HG02610 (cell line): ENCODE results near the gene SH3RF3.

ENCODE experiments used
- ATAC-seq: cut with Tn5 transposase; IDR thresholded peaks from one replicate; pipeline ENCODE4 v1.9.1; 2021; ENCODE audit warnings: mild to moderate bottlenecking, moderate library complexity; ENCODE audit not compliant: unreplicated experiment

SH3RF3 gene

GRCh38 chr2:109348190-109348589 is 219.2 kb downstream of the SH3RF3 start:
- ATAC-seq, result no peak

GRCh38 chr2:109348671-109349502 is 219.9 kb downstream of the SH3RF3 start:
- no peak for ATAC-seq

- ATAC-seq, result no peak
Measured at GRCh38 chr2:109349503-109350465, 220.8 kb downstream of the SH3RF3 start.

- no peak for ATAC-seq
Measured at GRCh38 chr2:109350526-109350925, 221.5 kb downstream of the SH3RF3 start.

- ATAC-seq, result no peak
Measured at GRCh38 chr2:109351164-109351756, 222.3 kb downstream of the SH3RF3 start.

GRCh38 chr2:109352056-109352897 is 223.3 kb downstream of the SH3RF3 start:
- no peak for ATAC-seq

- ATAC-seq, result no peak
Measured at GRCh38 chr2:109352898-109353689, 224.1 kb downstream of the SH3RF3 start.

GRCh38 chr2:109353806-109354745 is 225.1 kb downstream of the SH3RF3 start:
- no peak for ATAC-seq

- ATAC-seq, result no peak
Measured at GRCh38 chr2:109355192-109355843, 226.3 kb downstream of the SH3RF3 start.

GRCh38 chr2:109356324-109357035 is 227.5 kb downstream of the SH3RF3 start:
- no peak for ATAC-seq

- no peak for ATAC-seq
Measured at GRCh38 chr2:109364217-109364616, 235.2 kb downstream of the SH3RF3 start.

GRCh38 chr2:109365131-109365530 is 236.1 kb downstream of the SH3RF3 start:
- ATAC-seq, result no peak

GRCh38 chr2:109367683-109368082 is 238.7 kb downstream of the SH3RF3 start:
- ATAC-seq, result no peak

GRCh38 chr2:109368798-109369197 is 239.8 kb downstream of the SH3RF3 start:
- ATAC-seq, result no peak

- ATAC-seq, result no peak
Measured at GRCh38 chr2:109369671-109370191, 240.7 kb downstream of the SH3RF3 start.

GRCh38 chr2:109370399-109371035 is 241.5 kb downstream of the SH3RF3 start:
- no peak for ATAC-seq
